HG03378 (cell line): ENCODE measurements around the gene RBP4.

Experiments
- ATAC-seq: cut with Tn5 transposase; IDR thresholded peaks from one replicate; pipeline ENCODE4 v1.9.1; 2021; ENCODE audit warnings: mild to moderate bottlenecking, moderate library complexity; ENCODE audit not compliant: unreplicated experiment

RBP4 gene

DNA sequence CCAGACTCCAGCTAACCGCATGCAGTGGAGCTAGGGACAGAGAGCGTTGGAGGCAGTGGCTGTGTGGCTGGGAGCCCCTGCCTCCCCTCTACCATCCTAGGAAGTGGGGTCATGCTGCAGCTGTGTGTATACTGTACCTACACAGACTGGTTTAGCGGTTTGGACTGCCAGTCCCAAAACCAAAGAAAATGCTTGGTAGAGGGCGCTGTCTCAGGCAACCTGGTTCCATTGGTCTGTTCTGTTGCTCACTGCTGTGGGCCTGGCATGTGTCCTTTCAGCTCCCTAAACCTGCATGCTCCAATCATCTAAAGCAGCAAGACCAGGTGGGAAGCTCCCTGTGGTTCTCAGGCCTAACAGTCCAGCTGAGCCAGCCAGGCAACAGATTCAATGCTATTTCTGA is 4.5 kb downstream of the RBP4 start:
- ATAC-seq: no peak

DNA sequence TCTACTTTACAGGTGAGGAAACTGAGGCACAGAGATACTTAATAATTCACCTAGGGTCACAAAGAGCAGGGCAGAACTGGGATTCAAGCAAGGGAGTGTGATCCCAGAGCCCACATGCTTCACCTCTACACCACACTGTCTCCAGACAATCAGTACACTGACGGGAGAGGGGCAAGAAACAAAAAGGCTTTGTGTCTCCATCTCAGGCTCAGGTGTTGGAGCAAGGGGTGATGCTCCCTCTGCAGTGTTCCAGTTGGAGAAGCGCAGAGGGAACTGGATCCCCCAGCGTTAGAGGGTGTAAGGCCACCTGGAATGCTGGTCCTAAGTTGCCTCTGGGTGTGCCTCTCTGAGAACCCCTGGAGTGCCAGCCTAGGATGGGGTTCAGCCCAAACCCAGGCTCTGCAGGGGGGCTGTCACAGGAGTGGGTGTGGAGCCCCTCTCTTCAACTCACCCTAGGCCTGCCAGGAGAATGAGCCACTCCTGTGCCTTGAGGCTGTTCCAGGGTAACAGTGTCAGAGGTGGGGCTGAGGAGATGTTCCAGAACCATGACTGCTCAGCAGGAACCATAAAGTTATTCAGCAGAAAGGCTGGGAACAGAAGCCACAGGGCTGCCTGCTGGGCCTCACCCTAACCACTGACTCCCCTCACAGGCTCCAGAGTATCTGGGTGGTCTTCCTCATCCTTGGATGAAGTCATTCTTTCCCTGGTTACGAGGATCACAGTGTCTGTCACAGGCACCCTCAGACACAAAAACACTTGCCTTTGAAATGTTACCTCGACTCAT is 5.5 kb downstream of the RBP4 start:
- no peak for ATAC-seq

- no peak for ATAC-seq
Measured at GRCh38 chr10:93594518-93594917, 6.5 kb downstream of the RBP4 start.

DNA sequence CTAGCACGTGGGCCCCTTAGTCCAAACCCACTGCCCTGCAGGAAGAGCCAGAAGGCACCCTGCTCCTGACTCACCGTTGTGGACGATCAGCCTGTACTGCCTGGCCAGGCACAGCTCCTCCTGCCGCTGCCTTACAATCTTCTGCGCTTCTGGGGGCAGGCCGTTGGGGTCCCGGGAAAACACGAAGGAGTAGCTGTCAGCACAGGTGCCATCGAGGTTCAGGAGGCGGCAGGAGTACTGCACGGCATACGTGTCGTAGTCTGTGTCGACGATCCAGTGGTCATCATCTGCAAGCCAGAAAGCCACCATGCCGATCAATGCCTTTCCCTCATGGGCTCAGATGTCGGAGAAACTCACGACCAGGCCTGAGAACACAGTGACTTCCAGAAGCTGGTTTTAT is 7.3 kb downstream of the RBP4 start:
- ATAC-seq: no peak

DNA sequence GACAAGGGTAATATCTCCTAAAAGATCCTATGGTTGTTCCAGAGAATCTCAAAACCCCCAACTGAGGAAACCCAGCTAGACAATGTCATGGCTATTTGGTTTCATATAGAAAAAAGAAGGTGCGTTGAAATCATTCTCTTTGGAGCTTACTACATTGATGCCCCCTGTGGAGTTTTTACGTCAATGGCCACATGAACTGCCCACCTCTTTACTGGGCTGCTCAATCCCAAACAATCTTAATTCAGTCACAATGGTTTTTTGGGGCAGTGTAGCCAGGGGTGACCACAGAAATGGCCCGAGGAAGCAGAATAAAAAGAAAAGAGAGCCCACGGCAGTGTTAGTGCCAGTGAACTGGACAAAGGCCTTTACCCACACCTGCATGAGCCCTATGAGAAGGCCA is 7.8 kb downstream of the RBP4 start:
- ATAC-seq: no peak

- no peak for ATAC-seq
Measured at GRCh38 chr10:93591065-93591808, 9.8 kb downstream of the RBP4 start.

- no peak for ATAC-seq
Measured at GRCh38 chr10:93590638-93591037, 10.4 kb downstream of the RBP4 start.

DNA sequence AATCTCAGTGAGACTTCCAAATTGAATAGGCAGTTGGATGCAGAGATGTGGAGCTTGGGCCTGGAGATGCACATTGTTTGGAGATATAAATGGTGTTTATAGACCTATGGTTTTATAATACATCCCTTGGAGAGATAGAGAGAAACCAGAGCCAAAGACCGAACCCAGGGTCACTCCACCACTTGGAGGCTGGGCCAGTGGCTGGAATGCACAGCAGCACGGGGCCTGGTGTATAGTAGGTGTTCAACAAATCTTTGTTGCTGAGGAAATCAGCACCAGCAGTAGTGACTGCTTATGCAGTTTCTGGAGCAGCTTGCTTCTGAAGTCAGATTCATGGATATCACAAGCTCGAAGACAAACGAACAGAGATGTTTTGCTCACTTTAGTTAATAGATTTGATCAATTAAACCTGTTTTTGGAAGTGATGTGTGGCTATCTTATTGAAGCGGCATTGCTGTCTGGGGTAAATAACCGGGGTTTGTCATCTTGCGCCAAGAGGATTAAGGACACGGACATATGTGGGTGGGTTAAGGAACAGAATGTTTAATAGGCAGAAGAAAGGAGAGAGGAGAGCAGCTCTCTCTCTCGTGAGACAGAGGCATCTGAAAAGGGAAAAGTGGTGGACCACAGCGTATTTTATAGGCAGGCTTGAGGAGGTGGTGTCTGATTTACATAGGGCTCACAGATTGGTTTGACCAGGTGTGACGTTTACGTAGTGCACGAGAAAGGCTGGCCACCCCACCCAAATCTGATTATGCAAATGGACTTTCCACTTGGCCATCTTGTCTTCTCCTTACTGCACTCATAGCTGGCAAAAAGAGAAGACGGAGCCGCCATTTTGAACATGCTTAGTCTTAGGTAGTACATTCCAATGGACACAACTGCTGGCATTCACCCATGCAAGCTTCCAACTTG is 11.1 kb downstream of the RBP4 start:
- no peak for ATAC-seq

DNA sequence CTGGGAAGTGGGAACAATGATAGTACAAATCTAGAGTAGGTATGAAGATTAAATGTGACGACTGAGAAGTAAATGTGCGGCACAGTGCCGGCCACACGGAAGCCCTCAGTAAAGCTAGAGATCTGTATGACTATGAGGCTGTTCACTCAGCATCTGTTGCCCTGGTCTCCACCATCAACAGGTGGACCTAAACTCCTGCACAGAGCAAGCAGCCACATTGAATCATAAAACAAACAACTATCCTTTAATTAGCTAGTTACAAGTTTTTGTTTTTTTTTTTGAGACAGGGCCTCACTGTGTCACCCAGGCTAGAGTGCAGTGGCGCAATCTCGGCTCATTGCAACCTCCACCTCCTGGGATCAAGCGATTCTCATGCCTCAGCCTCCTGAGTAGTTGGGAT is 16.6 kb downstream of the RBP4 start:
- ATAC-seq: no peak

GRCh38 chr10:93580828-93581227 is 20.2 kb downstream of the RBP4 start:
- ATAC-seq: no peak

DNA sequence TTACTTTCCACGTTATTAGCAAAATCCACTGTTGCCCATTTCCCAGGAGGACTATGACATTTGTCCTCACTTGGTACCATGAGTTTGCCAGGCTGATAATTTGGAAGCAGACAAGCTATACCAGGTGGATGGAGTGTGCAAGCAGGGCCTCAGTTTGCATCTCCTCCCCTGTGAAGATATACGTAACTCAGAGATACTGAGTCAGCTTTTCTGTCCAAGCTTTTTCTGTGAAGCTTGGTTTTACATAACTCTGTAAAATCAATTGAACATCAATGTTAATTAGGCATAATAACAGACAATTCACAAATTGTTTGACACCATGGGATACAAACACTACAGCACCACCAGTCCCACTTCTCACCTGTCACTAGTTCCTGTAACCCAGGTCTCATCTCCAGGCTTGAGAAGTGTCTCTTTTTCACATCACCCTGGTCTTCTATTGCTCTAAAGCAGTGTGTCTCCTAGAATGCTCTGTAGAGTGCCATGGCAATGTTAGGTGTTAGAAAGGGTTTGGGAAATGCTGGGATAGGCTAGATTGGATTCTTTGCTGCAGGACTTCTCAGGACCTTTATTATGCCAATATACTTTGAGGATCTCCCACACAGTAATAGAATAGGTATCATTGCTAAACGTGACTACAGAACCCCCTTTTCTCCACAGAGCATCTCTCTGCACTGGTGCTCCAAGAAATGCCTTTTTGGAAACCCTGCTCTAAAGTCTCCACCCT is 20.9 kb downstream of the RBP4 start:
- no peak for ATAC-seq

DNA sequence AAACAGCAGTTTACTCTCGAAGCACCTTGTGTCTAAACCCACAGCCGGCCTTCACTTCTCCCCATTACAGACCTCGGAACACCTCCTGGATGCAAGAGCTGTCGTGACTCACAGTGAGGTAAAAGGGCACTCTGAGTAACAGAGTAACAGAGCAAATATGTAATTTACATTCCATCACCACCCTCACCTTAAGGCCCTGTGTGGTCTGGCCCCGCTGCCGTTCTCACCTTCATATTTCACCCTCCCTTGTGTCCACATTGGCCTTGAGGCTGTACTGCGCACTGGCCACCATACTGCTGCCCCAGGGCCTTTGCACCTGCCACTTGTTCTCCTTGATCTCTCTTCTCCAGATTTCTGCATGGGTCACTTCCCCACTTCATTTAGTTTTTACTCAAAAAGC is 21.9 kb downstream of the RBP4 start:
- no peak for ATAC-seq

GRCh38 chr10:93577565-93577964 is 23.5 kb downstream of the RBP4 start:
- no peak for ATAC-seq

DNA sequence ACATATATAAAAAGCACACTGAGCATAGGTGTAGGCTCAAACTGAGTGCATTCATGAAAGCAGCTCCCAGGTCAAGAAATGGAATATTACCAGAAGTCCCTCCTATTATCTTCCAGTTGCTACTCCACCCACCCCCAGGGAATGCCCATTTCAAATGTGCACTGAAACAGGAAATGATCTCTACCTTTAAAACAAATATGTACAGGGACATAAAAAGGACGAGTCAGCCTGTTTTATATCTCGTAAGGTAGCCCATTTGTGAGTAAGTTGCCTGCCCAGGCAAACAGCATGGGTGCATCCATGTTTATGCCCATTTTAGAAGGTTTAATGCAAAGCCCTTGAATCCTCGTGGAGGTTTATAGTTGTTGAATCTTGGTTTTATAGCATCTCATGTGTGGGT is 24.1 kb downstream of the RBP4 start:
- no peak for ATAC-seq

DNA sequence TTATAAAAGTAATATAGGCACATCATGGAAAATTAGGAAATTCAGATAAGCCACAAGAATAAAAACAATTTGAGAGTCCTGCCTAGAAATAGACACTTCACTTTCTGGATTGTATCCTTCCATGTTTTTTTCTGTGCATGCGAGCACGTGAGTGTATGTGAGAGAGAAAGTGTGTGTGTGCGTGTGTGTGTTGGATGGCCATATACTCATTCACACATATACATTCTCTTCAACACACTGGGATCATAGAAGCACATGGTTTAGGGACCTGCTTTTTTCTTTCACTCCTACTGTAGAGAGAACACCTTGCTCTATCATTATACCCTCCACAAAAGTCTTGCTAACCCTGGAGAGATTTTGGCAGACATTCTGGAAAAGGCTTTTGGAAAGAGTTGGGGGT is 27.1 kb downstream of the RBP4 start:
- ATAC-seq: no peak

DNA sequence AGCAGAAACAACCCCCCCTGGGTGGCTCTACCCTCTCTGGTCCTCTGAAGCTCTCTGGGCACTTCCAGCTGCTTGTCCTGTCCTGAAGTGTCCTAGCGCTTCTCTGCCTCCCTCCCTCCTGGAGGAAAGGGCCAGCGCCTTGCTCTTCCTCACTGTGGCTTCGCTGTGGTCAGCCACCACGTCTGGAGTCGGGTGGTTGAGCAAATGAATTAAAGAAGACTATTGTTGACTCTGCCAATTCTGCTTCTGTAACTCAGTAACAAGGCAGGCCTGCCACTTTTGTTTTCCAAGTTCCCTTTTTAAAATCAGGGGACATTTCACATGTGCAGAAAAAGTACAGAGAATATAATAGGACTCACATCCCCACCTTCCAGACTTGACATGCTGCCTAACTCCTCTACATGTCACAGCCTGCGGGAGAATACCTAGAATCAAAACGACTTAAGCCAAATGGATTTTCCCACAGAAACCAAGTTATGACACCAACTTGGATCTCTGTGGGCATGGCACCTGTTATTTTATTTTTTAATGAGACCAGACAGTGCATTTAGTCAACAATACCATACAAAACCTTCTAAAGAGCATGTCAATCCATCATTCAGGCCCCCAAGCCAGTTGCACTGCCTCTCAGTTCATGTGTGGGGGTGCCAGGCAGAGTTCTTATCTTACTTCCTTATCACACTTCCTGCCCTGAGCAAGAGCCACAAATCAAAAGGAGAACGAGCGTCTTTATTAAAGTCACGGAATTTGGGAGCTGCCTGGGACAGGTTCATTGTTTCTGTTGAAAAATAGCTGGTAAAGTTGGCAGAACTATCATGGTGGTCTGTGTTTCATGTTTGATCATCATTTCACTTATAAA is 27.8 kb downstream of the RBP4 start:
- no peak for ATAC-seq

DNA sequence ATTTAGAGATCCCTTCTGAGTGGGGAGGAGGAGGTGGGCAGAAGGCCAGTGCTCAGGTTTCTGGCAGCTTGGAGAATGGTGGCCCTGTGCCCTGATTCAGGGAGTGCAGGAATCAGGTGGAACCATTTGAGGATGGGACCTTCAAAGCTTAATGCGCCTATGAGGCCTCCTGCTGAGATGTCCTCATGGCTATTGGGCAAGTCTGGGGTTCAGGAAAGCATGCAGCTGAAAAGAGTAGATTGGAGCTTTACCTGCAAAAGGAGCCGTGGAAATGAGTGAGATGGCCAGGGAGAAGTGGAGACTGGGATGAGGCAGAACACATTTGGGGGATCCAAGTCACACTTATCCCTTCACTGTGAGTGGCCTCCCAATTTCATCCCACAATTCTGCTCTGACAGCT is 28.4 kb downstream of the RBP4 start:
- no peak for ATAC-seq

- ATAC-seq: no peak
Measured at GRCh38 chr10:93570383-93570782, 30.7 kb downstream of the RBP4 start.

DNA sequence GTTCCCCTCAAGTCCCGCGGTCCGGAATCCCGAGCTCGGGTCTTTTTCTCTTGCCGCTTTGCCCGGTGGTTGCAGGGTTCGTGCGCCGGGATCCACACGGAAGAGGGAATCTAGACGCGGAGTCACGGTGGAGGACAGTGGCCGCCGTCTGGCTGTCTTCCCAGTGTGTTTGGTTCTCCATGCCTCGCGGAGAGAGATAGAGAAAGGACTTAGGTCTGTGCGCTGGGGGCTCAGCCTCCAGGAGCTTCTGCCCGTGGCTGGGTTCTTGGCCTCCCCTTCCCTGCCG is 33.0 kb downstream of the RBP4 start:
- ATAC-seq: no peak
